Measurements from ENCODE around the gene SLC31A1. TPM values are rescaled to one million over a fixed set of nuclear protein-coding genes. Genes with fewer than 3 reads are reported as not detected.

Gene SLC31A1
- total RNA-seq, 1 experiment from 2014 or later = 56.3 TPM

- H3K4me3 Mint-ChIP-seq (ENCODE audit: unreplicated experiment) = no peak overlapping the region
- H3K27me3 Mint-ChIP-seq (ENCODE audit: insufficient read depth, unreplicated experiment) = no peaks in the 10 kb centered on the region
- no peaks in the 10 kb centered on the region for H3K9me3 Mint-ChIP-seq (ENCODE audit: unreplicated experiment)
- peaks cover 70% of the 10 kb centered on the region for H3K36me3 Mint-ChIP-seq (ENCODE audit: insufficient read depth, unreplicated experiment)
- BruUV-seq (replicated peaks) = no TSS peak
- DNase-seq (ENCODE audit: unreplicated experiment) = no peak
- ChIA-PET CTCF (interaction anchor here (0.6 kb wide), 1 partner anchor 13 kb away, joined by 3 read pairs; no protein-coding TSS in a partner anchor), POLR2A (interaction anchor here (5.4 to 7.3 kb wide), 2 partner anchors 32 to 37 kb away, joined by 38 to 80 read pairs; partner anchors contain the start of genes FKBP15, SLC31A1 and SLC31A2)
- intact Hi-C loops (cut with micrococcal nuclease) = no loop called here
- TF ChIP-seq CTCF (IDR thresholded peaks at IDR 0.05; ENCODE audit: unreplicated experiment) = no peak
- H3K27ac Mint-ChIP-seq (ENCODE audit: low read depth, unreplicated experiment) = peak overlapping the region; percentile 85
- H3K4me1 Mint-ChIP-seq (ENCODE audit: insufficient read depth, unreplicated experiment) = peaks cover 39% of the 10 kb centered on the region
Measured at GRCh38 chr9:113183956-113184488, 37.3 kb upstream of the SLC31A1 start.

GRCh38 chr9:113184539-113184938, 36.8 kb upstream of the SLC31A1 start:
- Mint-ChIP-seq H3K4me1 (ENCODE audit: insufficient read depth, unreplicated experiment) (peaks cover 39% of the 10 kb centered on the region), H3K9me3 (ENCODE audit: unreplicated experiment) (no peaks in the 10 kb centered on the region), H3K36me3 (ENCODE audit: insufficient read depth, unreplicated experiment) (peaks cover 65% of the 10 kb centered on the region), H3K27ac (ENCODE audit: low read depth, unreplicated experiment) (peak overlapping the region; percentile 85), H3K27me3 (ENCODE audit: insufficient read depth, unreplicated experiment) (no peaks in the 10 kb centered on the region), H3K4me3 (ENCODE audit: unreplicated experiment) (no peak overlapping the region)
- intact Hi-C loops (cut with micrococcal nuclease) = no loop called here
- DNase-seq (ENCODE audit: unreplicated experiment) = peak; percentile 38
- TF ChIP-seq CTCF (IDR thresholded peaks at IDR 0.05; ENCODE audit: unreplicated experiment) = no peak
- ChIA-PET CTCF (interaction anchor here (0.8 to 1.4 kb wide), 2 partner anchors 10 to 33 kb away, joined by 4 to 5 read pairs; no protein-coding TSS in a partner anchor), POLR2A (interaction anchor here (5.4 to 7.3 kb wide), 2 partner anchors 32 to 37 kb away, joined by 38 to 80 read pairs; partner anchors contain the start of genes FKBP15, SLC31A1 and SLC31A2)
- no TSS peak for BruUV-seq (replicated peaks)

GRCh38 chr9:113185271-113185670, 36.1 kb upstream of the SLC31A1 start:
- BruUV-seq (replicated peaks) = no TSS peak
- no peak overlapping the region for H3K4me3 Mint-ChIP-seq (ENCODE audit: unreplicated experiment)
- peaks cover 61% of the 10 kb centered on the region for H3K36me3 Mint-ChIP-seq (ENCODE audit: insufficient read depth, unreplicated experiment)
- intact Hi-C loops (cut with micrococcal nuclease) = loop anchor here (5.0 kb wide), 1 partner anchor 37 kb away; the partner anchor contains the start of genes FKBP15 and SLC31A1
- no peaks in the 10 kb centered on the region for H3K27me3 Mint-ChIP-seq (ENCODE audit: insufficient read depth, unreplicated experiment)
- TF ChIP-seq CTCF (IDR thresholded peaks at IDR 0.05; ENCODE audit: unreplicated experiment) = no peak
- ChIA-PET CTCF (interaction anchor here (0.7 to 1.4 kb wide), 3 partner anchors 11 to 33 kb away, joined by 3 to 5 read pairs (median 4); no protein-coding TSS in a partner anchor), POLR2A (interaction anchor here (5.4 to 7.3 kb wide), 2 partner anchors 33 to 36 kb away, joined by 38 to 80 read pairs; partner anchors contain the start of genes FKBP15, SLC31A1 and SLC31A2)
- H3K4me1 Mint-ChIP-seq (ENCODE audit: insufficient read depth, unreplicated experiment) = peaks cover 43% of the 10 kb centered on the region
- no peak for DNase-seq (ENCODE audit: unreplicated experiment)
- H3K27ac Mint-ChIP-seq (ENCODE audit: low read depth, unreplicated experiment) = peak overlapping the region; percentile 85
- H3K9me3 Mint-ChIP-seq (ENCODE audit: unreplicated experiment) = no peaks in the 10 kb centered on the region

GRCh38 chr9:113186137-113186755, 35.1 kb upstream of the SLC31A1 start:
- Mint-ChIP-seq H3K9me3 (ENCODE audit: unreplicated experiment) (no peaks in the 10 kb centered on the region), H3K4me3 (ENCODE audit: unreplicated experiment) (no peak overlapping the region), H3K4me1 (ENCODE audit: insufficient read depth, unreplicated experiment) (peaks cover 45% of the 10 kb centered on the region), H3K36me3 (ENCODE audit: insufficient read depth, unreplicated experiment) (peaks cover 65% of the 10 kb centered on the region), H3K27me3 (ENCODE audit: insufficient read depth, unreplicated experiment) (no peaks in the 10 kb centered on the region), H3K27ac (ENCODE audit: low read depth, unreplicated experiment) (peak overlapping the region; percentile 96)
- CTCF ChIA-PET = interaction anchor here (0.6 to 1.7 kb wide), 6 partner anchors 13 to 220 kb away, joined by 3 to 4 read pairs (median 4); no protein-coding TSS in a partner anchor
- BruUV-seq (replicated peaks) = no TSS peak
- TF ChIP-seq CTCF (IDR thresholded peaks at IDR 0.05; ENCODE audit: unreplicated experiment) = no peak
- POLR2A ChIA-PET = interaction anchor here (5.4 to 7.3 kb wide), 2 partner anchors 34 to 35 kb away, joined by 38 to 80 read pairs; partner anchors contain the start of genes FKBP15, SLC31A1 and SLC31A2
- intact Hi-C loops (cut with micrococcal nuclease) = loop anchor here (5.0 kb wide), 1 partner anchor 36 kb away; the partner anchor contains the start of genes FKBP15 and SLC31A1
- no peak for DNase-seq (ENCODE audit: unreplicated experiment)
